ENCODE data around the gene MAT1A. TPM values are rescaled to one million over a fixed set of nuclear protein-coding genes. Genes with fewer than 3 reads are reported as not detected.

The MAT1A gene
- total and polyA plus RNA-seq, 2 of the 13 experiments (the other 11 are each of a cell fraction or from before 2014, with no cell fraction given) = 57.1 to 76.9 TPM

DNA sequence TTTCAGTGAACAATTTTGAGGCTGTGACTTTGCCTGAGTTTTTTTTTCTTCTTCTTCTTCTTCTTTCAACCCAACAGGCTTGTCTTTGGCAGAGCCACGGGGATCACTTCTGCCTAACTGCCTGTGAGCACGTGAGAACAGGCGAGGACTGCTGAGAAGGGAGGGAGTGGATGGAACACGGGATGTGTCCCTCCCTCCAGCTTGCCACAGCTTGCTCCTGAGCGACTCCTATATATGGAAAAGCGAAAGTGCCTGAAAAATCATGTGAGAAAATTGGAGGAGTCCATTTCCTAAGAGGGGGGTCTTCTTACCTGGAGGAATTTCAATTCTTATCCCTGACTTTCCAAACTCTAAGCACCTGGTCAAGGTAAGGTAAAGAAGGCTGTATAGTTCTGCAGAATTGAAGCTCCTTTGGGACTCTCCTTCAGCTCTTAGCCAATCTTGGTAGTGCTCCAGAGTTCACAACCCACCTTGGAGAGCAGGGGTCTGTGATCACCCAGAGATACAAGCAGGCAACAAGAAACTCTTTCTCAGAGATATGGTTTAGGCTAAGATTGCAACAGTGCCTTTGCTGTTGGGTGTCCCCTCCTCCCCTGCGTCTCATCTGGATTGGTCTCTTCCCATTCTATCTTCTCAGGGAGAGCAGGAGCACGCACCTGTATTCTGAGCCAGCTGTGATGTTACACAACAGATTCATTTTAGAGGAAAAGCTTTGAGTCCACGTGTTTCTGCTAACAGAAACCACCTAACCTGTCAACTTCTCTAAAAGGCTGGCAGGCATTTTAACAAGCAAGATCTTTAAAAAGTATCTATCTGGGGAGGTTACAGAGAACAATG is at the start of gene MAT1A (continued):
- TF ChIP-seq, protein P1, sequence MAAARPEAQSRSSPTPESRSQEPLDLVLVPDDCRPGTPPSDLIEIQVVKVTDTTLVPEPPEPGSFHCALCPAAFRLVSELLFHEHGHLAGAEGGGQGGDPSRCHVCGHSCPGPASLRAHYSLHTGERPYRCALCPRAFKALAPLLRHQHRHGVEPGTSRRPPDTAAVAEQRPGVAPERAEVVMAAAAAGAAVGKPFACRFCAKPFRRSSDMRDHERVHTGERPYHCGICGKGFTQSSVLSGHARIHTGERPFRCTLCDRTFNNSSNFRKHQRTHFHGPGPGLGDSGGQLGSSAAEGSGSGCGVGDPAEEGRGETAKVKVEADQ (CRISPR knock-in tag; IDR thresholded peaks at IDR 0.05; ENCODE audit: borderline replicate concordance) = no peak
- TF ChIP-seq ZNF629 (CRISPR knock-in tag; conservative IDR thresholded peaks at IDR 0.05) (no peak), PHF21A (CRISPR knock-in tag; IDR thresholded peaks at IDR 0.05) (no peak), CHD4 (IDR thresholded peaks at IDR 0.05; ENCODE audit: borderline replicate concordance, low read length) (peak; percentile 63; the same call in 1 of the 2 replicates), PCBP2 (optimal IDR thresholded peaks at IDR 0.05; ENCODE audit: low read depth, low read length, poor library complexity, severe bottlenecking) (no peak), HOXA5 (CRISPR knock-in tag; IDR thresholded peaks at IDR 0.05) (no peak), ZFAT (CRISPR knock-in tag; conservative IDR thresholded peaks at IDR 0.05) (no peak), ZNF280D (CRISPR knock-in tag; IDR thresholded peaks at IDR 0.05) (peak; percentile 12; the same call in 1 of the 2 replicates), ZBTB1 (CRISPR knock-in tag; IDR thresholded peaks at IDR 0.05; ENCODE audit: borderline replicate concordance) (no peak), FOXA3 (CRISPR knock-in tag; IDR thresholded peaks at IDR 0.05) (peak; percentile 52), YEATS4 (CRISPR knock-in tag; IDR thresholded peaks at IDR 0.05; ENCODE audit: borderline replicate concordance) (0 out of 2 replicates have a peak, but pooled peaks have one; percentile 38), DR1 (CRISPR knock-in tag; IDR thresholded peaks at IDR 0.05) (no peak), NONO (IDR thresholded peaks at IDR 0.05) (no peak), NONO (CRISPR knock-in tag; conservative IDR thresholded peaks at IDR 0.05) (no peak), ZNF761 (CRISPR knock-in tag; conservative IDR thresholded peaks at IDR 0.05) (no peak), ZNF619 (CRISPR knock-in tag; IDR thresholded peaks at IDR 0.05) (no peak), AHR (CRISPR knock-in tag; IDR thresholded peaks at IDR 0.05) (no peak), MED13 (CRISPR knock-in tag; IDR thresholded peaks at IDR 0.05) (no peak), SYNCRIP (IDR thresholded peaks at IDR 0.05; ENCODE audit: insufficient read depth, low read depth, low read length) (no peak), ZNF552 (CRISPR knock-in tag; IDR thresholded peaks at IDR 0.05; ENCODE audit: borderline replicate concordance) (peak; percentile 57; the same call in 1 of the 2 replicates), MTA3 (CRISPR knock-in tag; IDR thresholded peaks at IDR 0.05) (no peak)
- TF ChIP-seq, protein P2, sequence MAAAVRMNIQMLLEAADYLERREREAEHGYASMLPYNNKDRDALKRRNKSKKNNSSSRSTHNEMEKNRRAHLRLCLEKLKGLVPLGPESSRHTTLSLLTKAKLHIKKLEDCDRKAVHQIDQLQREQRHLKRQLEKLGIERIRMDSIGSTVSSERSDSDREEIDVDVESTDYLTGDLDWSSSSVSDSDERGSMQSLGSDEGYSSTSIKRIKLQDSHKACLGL (CRISPR knock-in tag; IDR thresholded peaks at IDR 0.05) = no peak
- TF ChIP-seq, protein P3, sequence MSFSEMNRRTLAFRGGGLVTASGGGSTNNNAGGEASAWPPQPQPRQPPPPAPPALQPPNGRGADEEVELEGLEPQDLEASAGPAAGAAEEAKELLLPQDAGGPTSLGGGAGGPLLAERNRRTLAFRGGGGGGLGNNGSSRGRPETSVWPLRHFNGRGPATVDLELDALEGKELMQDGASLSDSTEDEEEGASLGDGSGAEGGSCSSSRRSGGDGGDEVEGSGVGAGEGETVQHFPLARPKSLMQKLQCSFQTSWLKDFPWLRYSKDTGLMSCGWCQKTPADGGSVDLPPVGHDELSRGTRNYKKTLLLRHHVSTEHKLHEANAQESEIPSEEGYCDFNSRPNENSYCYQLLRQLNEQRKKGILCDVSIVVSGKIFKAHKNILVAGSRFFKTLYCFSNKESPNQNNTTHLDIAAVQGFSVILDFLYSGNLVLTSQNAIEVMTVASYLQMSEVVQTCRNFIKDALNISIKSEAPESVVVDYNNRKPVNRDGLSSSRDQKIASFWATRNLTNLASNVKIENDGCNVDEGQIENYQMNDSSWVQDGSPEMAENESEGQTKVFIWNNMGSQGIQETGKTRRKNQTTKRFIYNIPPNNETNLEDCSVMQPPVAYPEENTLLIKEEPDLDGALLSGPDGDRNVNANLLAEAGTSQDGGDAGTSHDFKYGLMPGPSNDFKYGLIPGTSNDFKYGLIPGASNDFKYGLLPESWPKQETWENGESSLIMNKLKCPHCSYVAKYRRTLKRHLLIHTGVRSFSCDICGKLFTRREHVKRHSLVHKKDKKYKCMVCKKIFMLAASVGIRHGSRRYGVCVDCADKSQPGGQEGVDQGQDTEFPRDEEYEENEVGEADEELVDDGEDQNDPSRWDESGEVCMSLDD (CRISPR knock-in tag; IDR thresholded peaks at IDR 0.05; ENCODE audit: borderline replicate concordance) = no peak

Data from HepG2 (cell line).